Measurements from ENCODE around the gene TRAM1L1. TPM values are rescaled to one million over a fixed set of nuclear protein-coding genes. Genes with fewer than 3 reads are reported as not detected.

TRAM1L1 gene
- total and polyA plus RNA-seq, 3 experiments from 2014 or later: not detected

GRCh38 chr4:117042962-117043361 lies 42.4 kb downstream of the TRAM1L1 start:
- Histone ChIP-seq H3K4me1 (ENCODE audit: insufficient read depth, low read length) (no peaks in the 10 kb centered on the region), H3K27ac (ENCODE audit: low read depth, low read length) (no peak overlapping the region), H3K36me3 (ENCODE audit: insufficient read depth, low read length) (no peaks in the 10 kb centered on the region), H3K9me3 (ENCODE audit: low read length) (no peaks in the 10 kb centered on the region), H3K27me3 (ENCODE audit: insufficient read depth, low read length, poor library complexity, severe bottlenecking) (no peaks in the 10 kb centered on the region), H3K4me3 (ENCODE audit: low read length) (no peak overlapping the region)
- no peak overlapping the region for H3K27ac Mint-ChIP-seq
- H3K4me3 Mint-ChIP-seq: no peak overlapping the region
- CTCF ChIA-PET: no interaction called here
- no peaks in the 10 kb centered on the region for H3K36me3 Mint-ChIP-seq
- H3K4me1 Mint-ChIP-seq: no peaks in the 10 kb centered on the region
- DNase-seq: no peak
- H3K9me3 Mint-ChIP-seq: peaks cover 3 to 22% (median 11%) of the 10 kb centered on the region in 5 donors
- POLR2A ChIA-PET: no interaction called here
- H3K27me3 Mint-ChIP-seq: no peaks in the 10 kb centered on the region
